ENCODE data around the gene CCND3. TPM values are rescaled to one million over a fixed set of nuclear protein-coding genes. Genes with fewer than 3 reads are reported as not detected.

CCND3 gene
- total and polyA plus RNA-seq, 10 of the 15 experiments (the other 5 are each of a cell fraction or from before 2014, with no cell fraction given): 6.0 to 86.4 (median 31.5) TPM

GRCh38 chr6:41894366-41895299, 47.0 kb downstream of the CCND3 start:
- 5% methylated on average over 26 of the region's 56 CpGs for WGBS (ENCODE audit: insufficient coverage, insufficient replicate concordance, low lambda C conversion rate, missing lambda C conversion rate)
- H3K4me1 ChIP-seq (ENCODE audit: control insufficient read depth, insufficient read depth, low read length): peaks cover 6% of the 10 kb centered on the region; the same call in 1 of the 2 replicates
- H3K79me2 ChIP-seq (ENCODE audit: control insufficient read depth, insufficient read depth, low read length): peaks cover 2% of the 10 kb centered on the region; the same call in 1 of the 2 replicates
- intact Hi-C loops (cut with micrococcal nuclease; ENCODE audit: unreplicated experiment) (loop anchor here (1.0 to 5.0 kb wide), 3 partner anchors 27 to 107 kb away; partner anchors contain the start of genes BYSL, CCND3, MED20 and TOMM6), in situ Hi-C loops (cut with MboI) (no loop called here)
- RAD21 ChIA-PET (ENCODE audit: unreplicated experiment): interaction anchor here (1.0 to 2.2 kb wide), 4 partner anchors 26 to 148 kb away, joined by 3 to 10 read pairs (median 8); partner anchors contain the start of genes BYSL, MED20 and TOMM6
- no peak for FAIRE-seq
- H3K27ac ChIP-seq (ENCODE audit: control insufficient read depth, insufficient read depth): no peak overlapping the region; the same call in 1 of the 2 replicates
- DNase-seq (ENCODE audit: low read depth, low spot score): no peak
- peak overlapping the region; percentile 100 for H3K4me2 ChIP-seq (ENCODE audit: control insufficient read depth, insufficient read depth)
- H3K4me3 ChIP-seq: peak overlapping the region; percentile 89
- SMC1A ChIA-PET (ENCODE audit: uncharacterized antibody, unreplicated experiment): interaction anchor here (1.5 to 2.2 kb wide), 4 partner anchors 27 to 150 kb away, joined by 3 to 15 read pairs (median 10); partner anchors contain the start of genes BYSL and MED20
- H2AFZ ChIP-seq (ENCODE audit: control insufficient read depth, low read depth, low read length): peak overlapping the region; percentile 85
- peak; percentile 55 for ATAC-seq
- POLR2A ChIA-PET: interaction anchor here (0.6 to 1.8 kb wide), 5 partner anchors 11 to 851 kb away, joined by 3 to 9 read pairs (median 4); partner anchors contain the start of gene TBCC
- no peaks in the 10 kb centered on the region for H3K27me3 ChIP-seq (replicated peaks in 1 of 2; ENCODE audit: control insufficient read depth in 2 of 2, insufficient read depth in 2 of 2, low read length in 1 of 2)
- peak overlapping the region; percentile 78 for H3K9ac ChIP-seq (ENCODE audit: control insufficient read depth, insufficient read depth, low read length)
- H4K20me1 ChIP-seq (ENCODE audit: control insufficient read depth, insufficient read depth): no peaks in the 10 kb centered on the region
- CTCF ChIA-PET: interaction anchor here (0.7 to 4.9 kb wide), 4 partner anchors 26 to 149 kb away, joined by 3 to 31 read pairs (median 12); partner anchors contain the start of genes BYSL and MED20
- H3K36me3 ChIP-seq (ENCODE audit: control insufficient read depth in 2 of 2, insufficient read depth in 2 of 2, low read length in 1 of 2): no peaks in the 10 kb centered on the region
- no peaks in the 10 kb centered on the region for H3K9me3 ChIP-seq (replicated peaks; ENCODE audit: control insufficient read depth, insufficient read depth, low read length)
- no TSS peak for BruUV-seq (replicated peaks)
- TF ChIP-seq PBX3 (IDR thresholded peaks at IDR 0.05; ENCODE audit: insufficient replicate concordance, low read depth, low read length): no peak
- no peak for TF ChIP-seq CBFB (IDR thresholded peaks at IDR 0.05; ENCODE audit: low read depth)
- TF ChIP-seq USF2 (IDR thresholded peaks at IDR 0.05; ENCODE audit: borderline replicate concordance, low read depth, low read length): no peak
- no peak for TF ChIP-seq PAX5 (IDR thresholded peaks at IDR 0.05; ENCODE audit: borderline replicate concordance, low read depth, low read length)
- no peak for TF ChIP-seq SMAD5 (IDR thresholded peaks at IDR 0.05; ENCODE audit: low read depth)
- TF ChIP-seq ZNF622 (IDR thresholded peaks at IDR 0.05): no peak
- no peak for TF ChIP-seq ZNF384 (IDR thresholded peaks at IDR 0.05; ENCODE audit: borderline replicate concordance, low read depth, low read length)
- TF ChIP-seq RBBP5 (conservative IDR thresholded peaks at IDR 0.05): no peak
- TF ChIP-seq EP300 (IDR thresholded peaks at IDR 0.05; ENCODE audit: borderline replicate concordance in 1 of 2, control insufficient read depth in 1 of 2, low read depth in 2 of 2, low read length in 2 of 2): no peak
- TF ChIP-seq NRF1 (conservative IDR thresholded peaks at IDR 0.05; ENCODE audit: low read depth, low read length): no peak
- no peak for TF ChIP-seq NFYB (IDR thresholded peaks at IDR 0.05; ENCODE audit: insufficient read depth, low read depth, low read length)
- TF ChIP-seq HDGF (IDR thresholded peaks at IDR 0.05): peak; percentile 56; the same call in 1 of the 2 replicates
- TF ChIP-seq USF1 (IDR thresholded peaks at IDR 0.05; ENCODE audit: borderline replicate concordance, extremely low read length, insufficient read depth, low read depth, low read length): no peak
- TF ChIP-seq DPF2 (IDR thresholded peaks at IDR 0.05): no peak
- TF ChIP-seq SUPT20H (IDR thresholded peaks at IDR 0.05; ENCODE audit: borderline replicate concordance, control insufficient read depth, low read depth, low read length): no peak
- TF ChIP-seq ESRRA (IDR thresholded peaks at IDR 0.05; ENCODE audit: low read length): no peak
- TF ChIP-seq HCFC1 (IDR thresholded peaks at IDR 0.05; ENCODE audit: low read length): no peak
- TF ChIP-seq ATF2 (IDR thresholded peaks at IDR 0.05; ENCODE audit: low read length): no peak

All from GM12878 (cell line).